A673 (cell line): ENCODE data around the gene HOXA1. TPM values are rescaled to one million over a fixed set of nuclear protein-coding genes. Genes with fewer than 3 reads are reported as not detected.

ENCODE experiments used
- BruUV-seq: library from RNA; stranded (reverse); fragments of 400-500 nt; replicated peaks from 2 replicates; lab custom pipeline; 2021; lab: Mats Ljungman, UMichigan
- CTCF ChIA-PET: fragments of 300-600 bp; sonication (Branson Sonifier 250); formaldehyde crosslinking; loops from one replicate; lab custom pipeline; 2022; ENCODE audit warnings: antibody characterized with exemption; lab: Charles Lee
- POLR2A ChIA-PET: fragments of 300-600 bp; sonication (Branson Sonifier 250); formaldehyde crosslinking; loops from one replicate; lab custom pipeline; 2022; ENCODE audit warnings: antibody characterized with exemption; ENCODE audit not compliant: low non-redundant PET; lab: Charles Lee
- DNase-seq: peaks from one replicate; pipeline ENCODE4 v3.0.0-alpha.2; 2015; ENCODE audit warnings: low spot score
- H3K27ac ChIP-seq: fragments of 200-600 bp; sonication (generic); 2 replicates; pipeline ENCODE4 v1.5.1; 2016; ENCODE audit warnings: mixed run types, low read depth, mild to moderate bottlenecking, mixed read lengths, antibody characterized with exemption, low read length; ENCODE audit not compliant: poor library complexity, severe bottlenecking
- H3K27me3 ChIP-seq: fragments of 200-600 bp; sonication (generic); replicated peaks from 2 replicates; pipeline ENCODE4 v1.6.1; 2017; ENCODE audit warnings: mixed run types, low read depth, mild to moderate bottlenecking, mixed read lengths, antibody characterized with exemption, low read length; ENCODE audit not compliant: insufficient read depth, poor library complexity
- H3K36me3 ChIP-seq: fragments of 200-600 bp; sonication (generic); 2 replicates; pipeline ENCODE4 v1.6.1; 2016; ENCODE audit warnings: mixed run types, mild to moderate bottlenecking, mixed read lengths, antibody characterized with exemption, low read length; ENCODE audit not compliant: insufficient read depth, poor library complexity, severe bottlenecking
- H3K4me1 ChIP-seq: fragments of 200-600 bp; sonication (generic); 2 replicates; pipeline ENCODE4 v1.6.1; 2017; ENCODE audit warnings: mixed run types, mild to moderate bottlenecking, mixed read lengths, antibody characterized with exemption, low read length; ENCODE audit not compliant: insufficient read depth, poor library complexity, severe bottlenecking
- H3K4me3 ChIP-seq: fragments of 200-600 bp; sonication (generic); 2 replicates; pipeline ENCODE4 v1.5.1; 2016; ENCODE audit warnings: low read depth, mixed run types, mild to moderate bottlenecking, mixed read lengths, low read length; ENCODE audit not compliant: poor library complexity, severe bottlenecking
- H3K9me3 ChIP-seq: fragments of 200-600 bp; sonication (generic); 2 replicates; pipeline ENCODE4 v1.6.1; 2016; ENCODE audit warnings: mixed run types, low read depth, mild to moderate bottlenecking, mixed read lengths, antibody characterized with exemption, low read length; ENCODE audit not compliant: poor library complexity, severe bottlenecking
- CTCF ChIP-seq: fragments of 300-800, 200-600 bp; sonication (generic); conservative IDR thresholded peaks from 2 replicates; pipeline ENCODE4 v1.5.1; 2017; ENCODE audit warnings: low read depth, mild to moderate bottlenecking, antibody characterized with exemption, low read length, moderate library complexity, mixed read lengths
- EZH2 ChIP-seq: fragments of 200-600 bp; sonication (generic); IDR thresholded peaks from 2 replicates; pipeline ENCODE4 v1.6.1; 2017; ENCODE audit warnings: borderline replicate concordance, low read depth, mild to moderate bottlenecking, mixed read lengths, antibody characterized with exemption, low read length; ENCODE audit not compliant: poor library complexity, severe bottlenecking
- intact Hi-C: fragments of 100-400 bp; cut with micrococcal nuclease; formaldehyde crosslinking; loops from one replicate; pipeline ENCODE4 v1.10.0; 2022; ENCODE audit not compliant: unreplicated experiment
- total RNA-seq: library from RNA; stranded (reverse); gene quantifications from 2 replicates; pipeline ENCODE4 v1.2.3, GENCODE V29; 2021

HOXA1 gene
- total RNA-seq, 1 experiment from 2014 or later: not detected

GRCh38 chr7:27093184-27093895 is 2.5 kb downstream of the HOXA1 start:
- DNase-seq: no peak
- Histone ChIP-seq H3K36me3 (no peaks in the 10 kb centered on the region), H3K27ac (no peak overlapping the region), H3K9me3 (no peaks in the 10 kb centered on the region), H3K4me1 (peaks cover 10% of the 10 kb centered on the region), H3K4me3 (no peak overlapping the region), H3K27me3 (peaks cover 100% of the 10 kb centered on the region)
- TF ChIP-seq EZH2 (no peak), CTCF (no peak)
- BruUV-seq: no TSS peak
- intact Hi-C loops: no loop called here
- ChIA-PET CTCF (interaction anchor here (0.5 kb wide), 1 partner anchor 234 kb away, joined by 7 read pairs; no protein-coding TSS in a partner anchor), POLR2A (no interaction called here)

- TF ChIP-seq EZH2 (no peak), CTCF (no peak)
- H3K27me3 ChIP-seq: peaks cover 100% of the 10 kb centered on the region
- CTCF ChIA-PET: interaction anchor here (0.5 kb wide), 1 partner anchor 234 kb away, joined by 7 read pairs; no protein-coding TSS in a partner anchor
- no peaks in the 10 kb centered on the region for H3K36me3 ChIP-seq
- intact Hi-C loops: no loop called here
- BruUV-seq: no TSS peak
- H3K4me1 ChIP-seq: peaks cover 10% of the 10 kb centered on the region
- no peak overlapping the region for H3K4me3 ChIP-seq
- no peak for DNase-seq
- H3K9me3 ChIP-seq: no peaks in the 10 kb centered on the region
- POLR2A ChIA-PET: no interaction called here
- H3K27ac ChIP-seq: no peak overlapping the region
These were observed 3.0 kb downstream of the HOXA1 start for GRCh38 chr7:27092819-27093110.

- intact Hi-C loops: no loop called here
- H3K4me1 ChIP-seq: peaks cover 10% of the 10 kb centered on the region
- TF ChIP-seq EZH2: no peak
- TF ChIP-seq CTCF: no peak
- CTCF ChIA-PET: no interaction called here
- no peak overlapping the region for H3K27ac ChIP-seq
- POLR2A ChIA-PET: no interaction called here
- BruUV-seq: no TSS peak
- no peak overlapping the region for H3K4me3 ChIP-seq
- H3K27me3 ChIP-seq: peaks cover 100% of the 10 kb centered on the region
- H3K36me3 ChIP-seq: no peaks in the 10 kb centered on the region
- H3K9me3 ChIP-seq: no peaks in the 10 kb centered on the region
- no peak for DNase-seq
These were observed 3.6 kb downstream of the HOXA1 start for GRCh38 chr7:27091941-27092818.
